Measurements from ENCODE around the gene PARP9. TPM values are rescaled to one million over a fixed set of nuclear protein-coding genes. Genes with fewer than 3 reads are reported as not detected.

PARP9 gene
- total RNA-seq, 2 experiments from 2014 or later: 13.2 to 14.4 TPM

DNA sequence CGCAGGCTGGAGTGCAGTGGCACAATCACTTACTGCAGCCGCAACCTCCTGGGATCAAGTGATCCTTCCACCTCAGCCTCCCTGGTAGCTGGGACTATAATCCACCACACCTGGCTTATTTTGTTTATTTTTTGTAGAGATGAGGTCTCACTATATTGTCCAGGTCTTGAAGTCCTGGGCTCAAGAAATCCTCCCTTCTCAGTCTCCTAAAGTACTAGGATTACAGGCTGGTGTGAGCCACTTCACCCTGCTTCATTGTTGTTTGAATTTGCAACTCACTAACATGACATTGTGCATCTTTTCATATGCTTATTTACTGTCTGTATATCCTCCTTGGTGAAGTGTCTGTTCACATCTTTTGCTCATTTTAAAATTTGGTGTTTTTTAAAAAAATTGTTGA, 23.5 kb upstream of the PARP9 start:
- no peak overlapping the region for H3K27ac Mint-ChIP-seq
- H3K27me3 Mint-ChIP-seq: no peaks in the 10 kb centered on the region
- H3K9me3 ChIP-seq (ENCODE audit: control insufficient read depth in 1 of 2, insufficient read depth in 1 of 2, low read length in 2 of 2): peaks cover 4 to 11% of the 10 kb centered on the region in 2 experiments
- intact Hi-C loops (cut with DNase I, micrococcal nuclease): loop anchor here in 1 of 2 experiments (10.0 kb wide), 1 partner anchor 863 kb away; no protein-coding TSS in a partner anchor
- H3K4me1 Mint-ChIP-seq (ENCODE audit: low read depth): peaks cover 38% of the 10 kb centered on the region
- no peak for DNase-seq
- peaks cover 6% of the 10 kb centered on the region for H3K36me3 ChIP-seq (ENCODE audit: insufficient read depth, low read length)
- ChIA-PET POLR2A (interaction anchor here (0.7 kb wide), 1 partner anchor 73 kb away, joined by 3 read pairs; the partner anchor contains the start of gene KPNA1), CTCF (no interaction called here)
- peaks cover 6% of the 10 kb centered on the region for H3K9me3 Mint-ChIP-seq
- TF ChIP-seq, protein P1, sequence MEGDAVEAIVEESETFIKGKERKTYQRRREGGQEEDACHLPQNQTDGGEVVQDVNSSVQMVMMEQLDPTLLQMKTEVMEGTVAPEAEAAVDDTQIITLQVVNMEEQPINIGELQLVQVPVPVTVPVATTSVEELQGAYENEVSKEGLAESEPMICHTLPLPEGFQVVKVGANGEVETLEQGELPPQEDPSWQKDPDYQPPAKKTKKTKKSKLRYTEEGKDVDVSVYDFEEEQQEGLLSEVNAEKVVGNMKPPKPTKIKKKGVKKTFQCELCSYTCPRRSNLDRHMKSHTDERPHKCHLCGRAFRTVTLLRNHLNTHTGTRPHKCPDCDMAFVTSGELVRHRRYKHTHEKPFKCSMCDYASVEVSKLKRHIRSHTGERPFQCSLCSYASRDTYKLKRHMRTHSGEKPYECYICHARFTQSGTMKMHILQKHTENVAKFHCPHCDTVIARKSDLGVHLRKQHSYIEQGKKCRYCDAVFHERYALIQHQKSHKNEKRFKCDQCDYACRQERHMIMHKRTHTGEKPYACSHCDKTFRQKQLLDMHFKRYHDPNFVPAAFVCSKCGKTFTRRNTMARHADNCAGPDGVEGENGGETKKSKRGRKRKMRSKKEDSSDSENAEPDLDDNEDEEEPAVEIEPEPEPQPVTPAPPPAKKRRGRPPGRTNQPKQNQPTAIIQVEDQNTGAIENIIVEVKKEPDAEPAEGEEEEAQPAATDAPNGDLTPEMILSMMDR (IDR thresholded peaks at IDR 0.05): no peak
- H3K27me3 ChIP-seq (ENCODE audit: control insufficient read depth in 1 of 2, insufficient read depth in 2 of 2, low read length in 2 of 2): no peaks in the 10 kb centered on the region
- H3K27ac ChIP-seq (ENCODE audit: low read depth in 1 of 2, low read length in 2 of 2): no peak overlapping the region
- no peak for ATAC-seq (ENCODE audit: poor library complexity)
- H3K4me3 ChIP-seq (ENCODE audit: low read length): no peak overlapping the region
- no peaks in the 10 kb centered on the region for H3K4me1 ChIP-seq (ENCODE audit: insufficient read depth, low read length)
- no peak overlapping the region for H3K4me3 Mint-ChIP-seq
- H3K36me3 Mint-ChIP-seq (ENCODE audit: low read depth): peaks cover 57% of the 10 kb centered on the region

GRCh38 chr3:122586773-122587485, 22.8 kb upstream of the PARP9 start:
- H3K36me3 ChIP-seq (ENCODE audit: insufficient read depth, low read length): peaks cover 11% of the 10 kb centered on the region
- ChIA-PET POLR2A (interaction anchor here (0.7 to 0.8 kb wide), 2 partner anchors 72 to 76 kb away, joined by 3 read pairs; partner anchors contain the start of gene KPNA1), CTCF (no interaction called here)
- intact Hi-C loops (cut with DNase I, micrococcal nuclease): loop anchor here in 1 of 2 experiments (10.0 kb wide), 1 partner anchor 862 kb away; no protein-coding TSS in a partner anchor
- H3K4me1 Mint-ChIP-seq (ENCODE audit: low read depth): peaks cover 35% of the 10 kb centered on the region
- no peak for DNase-seq
- no peak overlapping the region for H3K27ac Mint-ChIP-seq
- TF ChIP-seq, protein P1 (IDR thresholded peaks at IDR 0.05): no peak
- no peaks in the 10 kb centered on the region for H3K4me1 ChIP-seq (ENCODE audit: insufficient read depth, low read length)
- no peaks in the 10 kb centered on the region for H3K27me3 ChIP-seq (ENCODE audit: control insufficient read depth in 1 of 2, insufficient read depth in 2 of 2, low read length in 2 of 2)
- ATAC-seq (ENCODE audit: poor library complexity): no peak
- H3K4me3 Mint-ChIP-seq: no peak overlapping the region
- no peaks in the 10 kb centered on the region for H3K27me3 Mint-ChIP-seq
- peaks cover 60% of the 10 kb centered on the region for H3K36me3 Mint-ChIP-seq (ENCODE audit: low read depth)
- H3K9me3 ChIP-seq (ENCODE audit: control insufficient read depth in 1 of 2, insufficient read depth in 1 of 2, low read length in 2 of 2): peaks cover 7 to 18% of the 10 kb centered on the region in 2 experiments
- H3K9me3 Mint-ChIP-seq: peaks cover 6% of the 10 kb centered on the region
- H3K4me3 ChIP-seq (ENCODE audit: low read length): no peak overlapping the region
- no peak overlapping the region for H3K27ac ChIP-seq (ENCODE audit: low read depth in 1 of 2, low read length in 2 of 2)

- H3K27me3 Mint-ChIP-seq: no peaks in the 10 kb centered on the region
- H3K27ac Mint-ChIP-seq: no peak overlapping the region
- peaks cover 8 to 26% of the 10 kb centered on the region in 2 experiments for H3K9me3 ChIP-seq (ENCODE audit: control insufficient read depth in 1 of 2, insufficient read depth in 1 of 2, low read length in 2 of 2)
- no peak for DNase-seq
- ATAC-seq (ENCODE audit: poor library complexity): no peak
- peaks cover 63% of the 10 kb centered on the region for H3K36me3 Mint-ChIP-seq (ENCODE audit: low read depth)
- TF ChIP-seq, protein P1 (IDR thresholded peaks at IDR 0.05): no peak
- no peaks in the 10 kb centered on the region for H3K4me1 ChIP-seq (ENCODE audit: insufficient read depth, low read length)
- H3K4me3 Mint-ChIP-seq: no peak overlapping the region
- no peak overlapping the region for H3K27ac ChIP-seq (ENCODE audit: low read depth in 1 of 2, low read length in 2 of 2)
- H3K9me3 Mint-ChIP-seq: peaks cover 11% of the 10 kb centered on the region
- ChIA-PET CTCF (no interaction called here), POLR2A (interaction anchor here (0.8 kb wide), 1 partner anchor 77 kb away, joined by 3 read pairs; no protein-coding TSS in a partner anchor)
- H3K36me3 ChIP-seq (ENCODE audit: insufficient read depth, low read length): peaks cover 11% of the 10 kb centered on the region
- H3K4me1 Mint-ChIP-seq (ENCODE audit: low read depth): peaks cover 40% of the 10 kb centered on the region
- H3K4me3 ChIP-seq (ENCODE audit: low read length): no peak overlapping the region
- intact Hi-C loops (cut with DNase I, micrococcal nuclease): loop anchor here in 1 of 2 experiments (10.0 kb wide), 1 partner anchor 861 kb away; no protein-coding TSS in a partner anchor
- no peaks in the 10 kb centered on the region for H3K27me3 ChIP-seq (ENCODE audit: control insufficient read depth in 1 of 2, insufficient read depth in 2 of 2, low read length in 2 of 2)
Observed at GRCh38 chr3:122586098-122586497, 22.0 kb upstream of the PARP9 start.
